Large intestine (tissue), 3 donors: ENCODE measurements around the gene CEP250. TPM values are rescaled to one million over a fixed set of nuclear protein-coding genes. Genes with fewer than 3 reads are reported as not detected.
"Not testable (repeated sequence)": the region's sequence is repeated elsewhere in the genome, so short reads cannot be mapped to it uniquely, and the experiment has no call there.

Source experiments
- DNase-seq, 2 donors: peaks; one replicate each; pipeline versions ENCODE4 v3.0.0 to v3.0.0-alpha.2; 2013
- H3K27ac ChIP-seq: one replicate; pipeline ENCODE4 v1.5.1; 2013; ENCODE audit warnings: low read length
- H3K27me3 ChIP-seq: 2 replicates; pipeline ENCODE4 v1.6.1; 2013; ENCODE audit warnings: low read length; ENCODE audit not compliant: control insufficient read depth, insufficient read depth
- H3K36me3 ChIP-seq: 2 replicates; pipeline ENCODE4 v1.6.1; 2013; ENCODE audit warnings: low read length; ENCODE audit not compliant: control insufficient read depth, insufficient read depth
- H3K4me1 ChIP-seq: one replicate; pipeline ENCODE4 v1.6.1; 2013; ENCODE audit warnings: low read length; ENCODE audit not compliant: control insufficient read depth, insufficient read depth
- H3K4me3 ChIP-seq: one replicate; pipeline ENCODE4 v1.5.1; 2013; ENCODE audit warnings: low read length
- H3K9me3 ChIP-seq: one replicate; pipeline ENCODE4 v1.6.1; 2013; ENCODE audit warnings: mild to moderate bottlenecking, low read depth, low read length, moderate library complexity; ENCODE audit not compliant: control insufficient read depth
- WGBS: methylation state at CpG from one replicate; pipeline ENCODE4 v1.1.5; 2013; ENCODE audit warnings: low lambda C conversion rate; ENCODE audit not compliant: insufficient coverage; 5-methylcytosine and 5-hydroxymethylcytosine counted together
- polyA plus RNA-seq: library from polyadenylated mRNA; unstranded; fragments of 120-200 nt; gene quantifications from one replicate; pipeline ENCODE4 v1.2.1, GENCODE V29; 2013

The CEP250 gene
- polyA plus RNA-seq, 1 donor = 31.0 TPM

- no CpG with 5 or more reads among the region's 53 CpGs for WGBS
- no peak overlapping the region for H3K4me3 ChIP-seq
- H3K9me3 ChIP-seq = no peaks in the 10 kb centered on the region
Measured at GRCh38 chr20:35434085-35435005, 21.1 kb upstream of the CEP250 start.

GRCh38 chr20:35436177-35436573 lies 19.2 kb upstream of the CEP250 start:
- no CpG with 5 or more reads among the region's 4 CpGs for WGBS

More at GRCh38 chr20:35434085-35435005, 21.1 kb upstream of the CEP250 start:
- no peaks in the 10 kb centered on the region for H3K27me3 ChIP-seq
- DNase-seq = no peak
- H3K4me1 ChIP-seq = no peaks in the 10 kb centered on the region
- no peak overlapping the region for H3K27ac ChIP-seq
- H3K36me3 ChIP-seq = no peaks in the 10 kb centered on the region

GRCh38 chr20:35437599-35437998 lies 17.8 kb upstream of the CEP250 start:
- Histone ChIP-seq H3K4me3 (no peak overlapping the region), H3K27ac (no peak overlapping the region)
- WGBS = no CpG with 5 or more reads among the region's 8 CpGs

More at GRCh38 chr20:35436177-35436573, 19.2 kb upstream of the CEP250 start:
- no peaks in the 10 kb centered on the region for H3K36me3 ChIP-seq
- no peak overlapping the region for H3K4me3 ChIP-seq
- no peaks in the 10 kb centered on the region for H3K27me3 ChIP-seq
- no peaks in the 10 kb centered on the region for H3K4me1 ChIP-seq
- DNase-seq = no peak
- no peaks in the 10 kb centered on the region for H3K9me3 ChIP-seq
- no peak overlapping the region for H3K27ac ChIP-seq

GRCh38 chr20:35443003-35443402 lies 12.4 kb upstream of the CEP250 start:
- DNase-seq = no peak
- no CpG with 5 or more reads among the region's 6 CpGs for whole genome bisulfite sequencing

More at GRCh38 chr20:35437599-35437998, 17.8 kb upstream of the CEP250 start:
- Histone ChIP-seq H3K36me3 (no peaks in the 10 kb centered on the region), H3K27me3 (no peaks in the 10 kb centered on the region), H3K9me3 (no peaks in the 10 kb centered on the region), H3K4me1 (no peaks in the 10 kb centered on the region)
- no peak for DNase-seq

GRCh38 chr20:35444226-35444625 lies 11.2 kb upstream of the CEP250 start:
- DNase-seq = no peak
- no peaks in the 10 kb centered on the region for H3K9me3 ChIP-seq
- no peaks in the 10 kb centered on the region for H3K27me3 ChIP-seq
- WGBS = 33% methylated on average over 1 of the region's 2 CpGs
- no peaks in the 10 kb centered on the region for H3K4me1 ChIP-seq
- no peaks in the 10 kb centered on the region for H3K36me3 ChIP-seq
- no peak overlapping the region for H3K27ac ChIP-seq
- no peak overlapping the region for H3K4me3 ChIP-seq

More at GRCh38 chr20:35443003-35443402, 12.4 kb upstream of the CEP250 start:
- no peak overlapping the region for H3K27ac ChIP-seq
- no peaks in the 10 kb centered on the region for H3K9me3 ChIP-seq
- no peak overlapping the region for H3K4me3 ChIP-seq
- H3K27me3 ChIP-seq = no peaks in the 10 kb centered on the region
- no peaks in the 10 kb centered on the region for H3K4me1 ChIP-seq
- H3K36me3 ChIP-seq = no peaks in the 10 kb centered on the region

GRCh38 chr20:35446356-35447078 lies 8.9 kb upstream of the CEP250 start:
- DNase-seq = no peak
- peak overlapping the region; percentile 27 for H3K4me3 ChIP-seq
- whole genome bisulfite sequencing = 44% methylated on average over 5 of the region's 11 CpGs

GRCh38 chr20:35447082-35447789 lies 8.2 kb upstream of the CEP250 start:
- Histone ChIP-seq H3K9me3 (no peaks in the 10 kb centered on the region), H3K4me3 (peak overlapping the region; percentile 27), H3K36me3 (no peaks in the 10 kb centered on the region), H3K27ac (no peak overlapping the region), H3K4me1 (no peaks in the 10 kb centered on the region), H3K27me3 (no peaks in the 10 kb centered on the region)
- WGBS = no CpG with 5 or more reads among the region's 11 CpGs
- peak; percentile 70 to 78 for DNase-seq

More at GRCh38 chr20:35446356-35447078, 8.9 kb upstream of the CEP250 start:
- Histone ChIP-seq H3K27me3 (no peaks in the 10 kb centered on the region), H3K4me1 (no peaks in the 10 kb centered on the region), H3K9me3 (no peaks in the 10 kb centered on the region), H3K27ac (no peak overlapping the region), H3K36me3 (no peaks in the 10 kb centered on the region)

GRCh38 chr20:35448788-35449373 lies 6.5 kb upstream of the CEP250 start:
- no peaks in the 10 kb centered on the region for H3K36me3 ChIP-seq
- H3K9me3 ChIP-seq = no peaks in the 10 kb centered on the region

GRCh38 chr20:35449855-35450254 lies 5.5 kb upstream of the CEP250 start:
- WGBS = 90% methylated on average over 4 of the region's 13 CpGs
- not testable (repeated sequence) for H3K36me3 ChIP-seq, H3K9me3 ChIP-seq, H3K4me3 ChIP-seq, H3K27ac ChIP-seq, H3K4me1 ChIP-seq, DNase-seq, H3K27me3 ChIP-seq

More at GRCh38 chr20:35448788-35449373, 6.5 kb upstream of the CEP250 start:
- no peak overlapping the region for H3K27ac ChIP-seq
- H3K4me3 ChIP-seq = no peak overlapping the region
- no peak for DNase-seq
- H3K4me1 ChIP-seq = no peaks in the 10 kb centered on the region
- WGBS = no CpG with 5 or more reads among the region's 5 CpGs
- H3K27me3 ChIP-seq = no peaks in the 10 kb centered on the region

- no peak overlapping the region for H3K27ac ChIP-seq
- no peak overlapping the region for H3K4me3 ChIP-seq
- no peaks in the 10 kb centered on the region for H3K4me1 ChIP-seq
- DNase-seq = no peak
- 83% methylated on average over 4 of the region's 6 CpGs for WGBS
- H3K36me3 ChIP-seq = no peaks in the 10 kb centered on the region
- H3K27me3 ChIP-seq = no peaks in the 10 kb centered on the region
- H3K9me3 ChIP-seq = peaks cover 4% of the 10 kb centered on the region
Measured at GRCh38 chr20:35451295-35451694, 4.1 kb upstream of the CEP250 start.
